CD14-positive monocyte (primary cell): ENCODE measurements around the gene GBP3. TPM values are rescaled to one million over a fixed set of nuclear protein-coding genes. Genes with fewer than 3 reads are reported as not detected.
"Not testable (repeated sequence)": the region's sequence is repeated elsewhere in the genome, so short reads cannot be mapped to it uniquely, and the experiment has no call there.

Experiments
- DNase-seq, 3 donors: peaks; one replicate each; pipeline ENCODE4 v3.0.0-alpha.2; 2011 to 2022
- H2AFZ ChIP-seq: 2 replicates; pipeline ENCODE4 v1.6.0; 2012; ENCODE audit warnings: mild to moderate bottlenecking, low read depth, low read length, inconsistent platforms; ENCODE audit not compliant: insufficient read depth, poor library complexity, severe bottlenecking
- H3K27ac ChIP-seq, 2 donors: 1 replicate in 1 of 2; 2 replicates in 1 of 2; pipeline ENCODE4 v1.5.1; 2012 to 2013; ENCODE audit warnings: low read length in 2 of 2, control low read depth in 1 of 2, inconsistent platforms in 1 of 2, low read depth in 1 of 2, mild to moderate bottlenecking in 1 of 2
- H3K27me3 ChIP-seq, 2 donors: one replicate each; pipeline versions ENCODE4 v1.6.0 to v1.6.1; 2011 to 2013; ENCODE audit warnings: low read length in 2 of 2; ENCODE audit not compliant: control insufficient read depth in 2 of 2, insufficient read depth in 2 of 2
- H3K36me3 ChIP-seq, 2 donors: replicated peaks in 1 of 2; 1 replicate in 1 of 2; 2 replicates in 1 of 2; pipeline versions ENCODE4 v1.5.1 to v1.6.1; 2012 to 2013; ENCODE audit warnings: low read length in 2 of 2, control low read depth in 1 of 2, inconsistent platforms in 1 of 2, mild to moderate bottlenecking in 1 of 2; ENCODE audit not compliant: insufficient read depth in 2 of 2, control insufficient read depth in 1 of 2
- H3K4me1 ChIP-seq, 2 donors: 1 replicate in 1 of 2; 2 replicates in 1 of 2; pipeline versions ENCODE4 v1.5.1 to v1.6.1; 2012 to 2013; ENCODE audit warnings: low read length in 2 of 2, control low read depth in 1 of 2, inconsistent platforms in 1 of 2, mild to moderate bottlenecking in 1 of 2, moderate library complexity in 1 of 2; ENCODE audit not compliant: insufficient read depth in 2 of 2, control insufficient read depth in 1 of 2
- H3K4me2 ChIP-seq: replicated peaks from 2 replicates; pipeline ENCODE3; 2012; ENCODE audit warnings: low read length, moderate library complexity, mild to moderate bottlenecking; ENCODE audit not compliant: poor library complexity, severe bottlenecking; ENCODE audit errors: extremely low read depth
- H3K4me3 ChIP-seq, 3 experiments: fragments of 200-600 bp in 1 of 3; sonication (generic) in 1 of 3; replicated peaks in 1 of 3; 1 replicate in 2 of 3; 2 replicates in 1 of 3; pipeline ENCODE4 v1.5.1; 2011 to 2013; ENCODE audit warnings: low read length in 3 of 3, mild to moderate bottlenecking in 3 of 3, control low read depth in 2 of 3, low read depth in 2 of 3, inconsistent platforms in 1 of 3, moderate library complexity in 1 of 3
- H3K79me2 ChIP-seq: 2 replicates; pipeline ENCODE4 v1.6.0; 2012; ENCODE audit warnings: mild to moderate bottlenecking, control low read depth, inconsistent platforms, low read length, moderate library complexity; ENCODE audit not compliant: insufficient read depth
- H3K9ac ChIP-seq: 2 replicates; pipeline ENCODE4 v1.6.0; 2017; ENCODE audit warnings: low read length, mild to moderate bottlenecking; ENCODE audit not compliant: insufficient read depth, poor library complexity, severe bottlenecking
- H3K9me3 ChIP-seq, 2 donors: replicated peaks in 1 of 2; 1 replicate in 1 of 2; 2 replicates in 1 of 2; pipeline versions ENCODE4 v1.5.1 to v1.6.1; 2012 to 2013; ENCODE audit warnings: low read length in 2 of 2, control low read depth in 1 of 2; ENCODE audit not compliant: control insufficient read depth in 1 of 2, insufficient read depth in 1 of 2
- H4K20me1 ChIP-seq: 2 replicates; pipeline ENCODE4 v1.6.0; 2012; ENCODE audit warnings: mild to moderate bottlenecking, low read length, control low read depth, moderate library complexity; ENCODE audit not compliant: insufficient read depth
- H3K27ac Mint-ChIP-seq, 7 donors: one replicate each; pipeline ENCODE4 v1.8.0; 2020; ENCODE audit warnings: mild to moderate bottlenecking in 7 of 7, mixed read lengths in 7 of 7, moderate library complexity in 6 of 7, inconsistent platforms in 2 of 7
- H3K27me3 Mint-ChIP-seq, 3 donors: one replicate each; pipeline ENCODE4 v1.8.0; 2021 to 2022; ENCODE audit warnings: low read depth in 3 of 3, mild to moderate bottlenecking in 3 of 3, mixed read lengths in 3 of 3, moderate library complexity in 3 of 3, inconsistent platforms in 1 of 3
- H3K36me3 Mint-ChIP-seq, 2 donors: one replicate each; pipeline ENCODE4 v1.8.0; 2020; ENCODE audit warnings: mixed read lengths in 2 of 2, inconsistent platforms in 1 of 2, mild to moderate bottlenecking in 1 of 2
- H3K4me1 Mint-ChIP-seq: one replicate; pipeline ENCODE4 v1.8.0; 2020; ENCODE audit warnings: mild to moderate bottlenecking, mixed read lengths
- H3K4me3 Mint-ChIP-seq, 2 donors: one replicate each; pipeline ENCODE4 v1.8.0; 2020; ENCODE audit warnings: mild to moderate bottlenecking in 2 of 2, mixed read lengths in 2 of 2, moderate library complexity in 1 of 2
- H3K9me3 Mint-ChIP-seq, 7 donors: one replicate each; pipeline ENCODE4 v1.8.0; 2020 to 2022; ENCODE audit warnings: mixed read lengths in 7 of 7, mild to moderate bottlenecking in 6 of 7, moderate library complexity in 6 of 7, inconsistent platforms in 2 of 7
- CTCF ChIP-seq: fragments of 200-600 bp; IDR thresholded peaks from one replicate; pipeline ENCODE4 v1.8.0; 2022; ENCODE audit warnings: antibody characterized with exemption, mild to moderate bottlenecking
- WGBS: methylation state at CpG from one replicate; pipeline ENCODE4 v1.1.5; 2013; ENCODE audit warnings: missing lambda C conversion rate; ENCODE audit not compliant: insufficient coverage; 5-methylcytosine and 5-hydroxymethylcytosine counted together
- intact Hi-C, 2 donors: fragments of 100-400 bp; cut with micrococcal nuclease; formaldehyde crosslinking; loops; one replicate each; pipeline versions ENCODE4 v1.15.0 to v1.15.1; 2023
- polyA plus RNA-seq, 3 donors: library from polyadenylated mRNA; depleted of rRNA in 1 of 3; unstranded in 2 of 3; stranded (reverse) in 1 of 3; fragments of 300-500 nt in 2 of 3; fragments of >200 nt in 1 of 3; fragmentation: Illumina TruSeq in 2 of 3; gene quantifications; 1 replicate in 2 of 3; 2 replicates in 1 of 3; pipeline ENCODE4 v1.2.3, GENCODE V29; 2012 to 2021

Gene GBP3
- polyA plus RNA-seq, 3 donors = 6.9 to 17.3 (median 12.4) TPM

GRCh38 chr1:89051300-89051954 lies 28.8 kb upstream of the GBP3 start:
- H3K9me3 Mint-ChIP-seq = no peaks in the 10 kb centered on the region
- DNase-seq = no peak
- no peak overlapping the region for H3K27ac Mint-ChIP-seq
- H3K27me3 Mint-ChIP-seq = no peaks in the 10 kb centered on the region
- H3K4me3 Mint-ChIP-seq = no peak overlapping the region
- peaks cover 18% of the 10 kb centered on the region for H3K4me1 Mint-ChIP-seq
- Histone ChIP-seq H3K4me1 (peaks cover 13 to 14% of the 10 kb centered on the region in 2 donors), H3K4me3 (no peak overlapping the region), H4K20me1 (no peaks in the 10 kb centered on the region), H3K9me3 (no peaks in the 10 kb centered on the region), H3K36me3 (peaks cover 24 to 68% of the 10 kb centered on the region in 2 donors), H2AFZ (no peak overlapping the region), H3K27ac (no peak overlapping the region), H3K79me2 (no peaks in the 10 kb centered on the region), H3K27me3 (no peaks in the 10 kb centered on the region), H3K4me2 (no peak overlapping the region), H3K9ac (no peak overlapping the region)
- peaks cover 49 to 84% of the 10 kb centered on the region in 2 donors for H3K36me3 Mint-ChIP-seq
- TF ChIP-seq CTCF = no peak
- no CpG with 5 or more reads among the region's 9 CpGs for WGBS
- intact Hi-C loops = loop anchor here in 1 of 2 donors (10.0 kb wide), 1 partner anchor 63 kb away; no protein-coding TSS in a partner anchor

- Mint-ChIP-seq H3K4me1 (peaks cover 13% of the 10 kb centered on the region), H3K4me3 (no peak overlapping the region), H3K27me3 (no peaks in the 10 kb centered on the region), H3K9me3 (no peaks in the 10 kb centered on the region), H3K27ac (peak overlapping the region in 3 of 7 donors; percentile 0 to 80 (median 15)), H3K36me3 (peaks cover 41 to 76% of the 10 kb centered on the region in 2 donors)
- no peaks in the 10 kb centered on the region for H3K79me2 ChIP-seq
- H4K20me1 ChIP-seq = no peaks in the 10 kb centered on the region
- intact Hi-C loops = loop anchor here in 1 of 2 donors (10.0 kb wide), 1 partner anchor 64 kb away; no protein-coding TSS in a partner anchor
- no peak for TF ChIP-seq CTCF
- H3K4me2 ChIP-seq = no peak overlapping the region
- WGBS = over 99% methylated on average over 9 of the region's 11 CpGs
- H3K9me3 ChIP-seq = no peaks in the 10 kb centered on the region
- H3K4me1 ChIP-seq = peaks cover 13 to 14% of the 10 kb centered on the region in 2 donors
- peaks cover 20 to 60% of the 10 kb centered on the region in 2 donors for H3K36me3 ChIP-seq
- no peaks in the 10 kb centered on the region for H3K27me3 ChIP-seq
- H3K27ac ChIP-seq = peak overlapping the region in 1 of 2 donors; percentile 31
- peak overlapping the region; percentile 23 for H3K9ac ChIP-seq
- no peak overlapping the region for H2AFZ ChIP-seq
- H3K4me3 ChIP-seq = no peak overlapping the region
- DNase-seq = no peak
Measured at GRCh38 chr1:89050649-89051033, 28.0 kb upstream of the GBP3 start.

GRCh38 chr1:89049901-89050648 lies 27.4 kb upstream of the GBP3 start:
- 49% methylated on average over 8 of the region's 9 CpGs for WGBS
- not testable (repeated sequence) for H3K9me3 ChIP-seq, H3K27me3 ChIP-seq, H3K79me2 ChIP-seq, H4K20me1 ChIP-seq, H3K4me3 Mint-ChIP-seq, H3K9me3 Mint-ChIP-seq, H3K27me3 Mint-ChIP-seq, H3K4me3 ChIP-seq, H2AFZ ChIP-seq, H3K4me2 ChIP-seq
- Histone ChIP-seq H3K27ac (peak overlapping the region in 1 of 2 donors; percentile 31), H3K4me1 (peaks cover 13 to 14% of the 10 kb centered on the region in 2 donors), H3K36me3 (peaks cover 17 to 55% of the 10 kb centered on the region in 2 donors), H3K9ac (peak overlapping the region; percentile 23)
- intact Hi-C loops = loop anchor here in 1 of 2 donors (10.0 kb wide), 1 partner anchor 65 kb away; no protein-coding TSS in a partner anchor
- DNase-seq = peak in 1 of 3 donors; percentile 25
- H3K36me3 Mint-ChIP-seq = peaks cover 37 to 70% of the 10 kb centered on the region in 2 donors
- peak overlapping the region in 6 of 7 donors; percentile 0 to 80 (median 58) for H3K27ac Mint-ChIP-seq
- H3K4me1 Mint-ChIP-seq = peaks cover 13% of the 10 kb centered on the region
